Adipocyte (in vitro differentiated cells): ENCODE results near the gene METTL25.

Experiments
- DNase-seq: peaks from one replicate; pipeline ENCODE4 v3.0.0-alpha.2; 2015; ENCODE audit warnings: low read depth
- H3K27me3 ChIP-seq: replicated peaks from 2 replicates; pipeline ENCODE4 v1.7.0; 2013; ENCODE audit warnings: mild to moderate bottlenecking, low read length, moderate library complexity; ENCODE audit not compliant: control insufficient read depth, insufficient read depth
- H3K36me3 ChIP-seq: 2 replicates; pipeline ENCODE4 v1.7.0; 2013; ENCODE audit warnings: low read length, mild to moderate bottlenecking, moderate library complexity; ENCODE audit not compliant: control insufficient read depth, insufficient read depth, severe bottlenecking
- H3K4me1 ChIP-seq: 2 replicates; pipeline ENCODE4 v1.7.0; 2013; ENCODE audit warnings: mild to moderate bottlenecking, low read length, moderate library complexity; ENCODE audit not compliant: control insufficient read depth, insufficient read depth
- H3K4me3 ChIP-seq: 2 replicates; pipeline ENCODE4 v1.7.0; 2013; ENCODE audit warnings: mild to moderate bottlenecking, low read length, moderate library complexity
- H3K9ac ChIP-seq: 2 replicates; pipeline ENCODE4 v1.7.0; 2013; ENCODE audit warnings: mild to moderate bottlenecking, low read length, moderate library complexity
- H3K9me3 ChIP-seq: 2 replicates; pipeline ENCODE4 v1.7.0; 2013; ENCODE audit warnings: mild to moderate bottlenecking, low read length, moderate library complexity; ENCODE audit not compliant: control insufficient read depth

Gene METTL25

GRCh38 chr12:82527165-82527780, 168.9 kb downstream of the METTL25 start:
- DNase-seq, result peak; percentile 86
- H3K9me3 ChIP-seq, result no peaks in the 10 kb centered on the region

More at GRCh38 chr12:82527165-82527780, 168.9 kb downstream of the METTL25 start:
- Histone ChIP-seq H3K36me3 (no peaks in the 10 kb centered on the region), H3K9ac (no peak overlapping the region), H3K4me1 (peaks cover 8% of the 10 kb centered on the region), H3K27me3 (no peaks in the 10 kb centered on the region), H3K4me3 (no peak overlapping the region)
